Activated naive CD4-positive, alpha-beta T cell treated with anti-CD3 and anti-CD28 coated beads for 36 hours (primary cell): ENCODE measurements around the gene CD2BP2. TPM values are rescaled to one million over a fixed set of nuclear protein-coding genes. Genes with fewer than 3 reads are reported as not detected.

Source experiments
- CTCF ChIA-PET: fragments of 350-600 bp; sonication (Branson Sonifier 250); formaldehyde crosslinking; loops from one replicate; lab custom pipeline; 2021; ENCODE audit warnings: antibody characterized with exemption; lab: Charles Lee
- DNase-seq: peaks from one replicate; pipeline ENCODE4 v3.0.0-alpha.2; 2020
- H3K27ac Mint-ChIP-seq: one replicate; pipeline ENCODE4 v1.8.0; 2021; ENCODE audit warnings: mild to moderate bottlenecking, mixed read lengths
- H3K27me3 Mint-ChIP-seq: one replicate; pipeline ENCODE4 v1.8.0; 2021; ENCODE audit warnings: low read depth, mixed read lengths
- H3K36me3 Mint-ChIP-seq: one replicate; pipeline ENCODE4 v1.8.0; 2021; ENCODE audit warnings: low read depth, mixed read lengths
- H3K4me1 Mint-ChIP-seq: one replicate; pipeline ENCODE4 v1.8.0; 2021; ENCODE audit warnings: low read depth, mixed read lengths
- H3K4me3 Mint-ChIP-seq: one replicate; pipeline ENCODE4 v1.8.0; 2021; ENCODE audit warnings: mild to moderate bottlenecking, moderate library complexity, mixed read lengths
- H3K9me3 Mint-ChIP-seq: one replicate; pipeline ENCODE4 v1.8.0; 2021; ENCODE audit warnings: mixed read lengths
- intact Hi-C: fragments of 100-400 bp; cut with micrococcal nuclease; formaldehyde crosslinking; loops from one replicate; pipeline ENCODE4 v1.15.1; 2023
- total RNA-seq, 2 experiments: library from RNA; stranded (reverse); gene quantifications; one replicate each; pipeline ENCODE4 v1.2.3, GENCODE V29; 2021

The CD2BP2 gene
- total RNA-seq, 2 experiments from 2014 or later = 39.2 to 41.4 TPM

- CTCF ChIA-PET = interaction anchor here (1.1 kb wide), 1 partner anchor 32 kb away, joined by 3 read pairs; no protein-coding TSS in a partner anchor
- Mint-ChIP-seq H3K27me3 (no peaks in the 10 kb centered on the region), H3K4me3 (peak overlapping the region; percentile 99), H3K36me3 (peaks cover 25% of the 10 kb centered on the region), H3K9me3 (no peaks in the 10 kb centered on the region), H3K27ac (peak overlapping the region; percentile 99), H3K4me1 (peaks cover 37% of the 10 kb centered on the region)
- intact Hi-C loops = loop anchor here (5.0 to 10.0 kb wide), 2 partner anchors 95 to 548 kb away; partner anchors contain the start of genes FBXL19 and ITGAL
- no peak for DNase-seq
These were observed 22.1 kb upstream of the CD2BP2 start for GRCh38 chr16:30377050-30377811.

- H3K27ac Mint-ChIP-seq = peak overlapping the region; percentile 99
- H3K4me3 Mint-ChIP-seq = no peak overlapping the region
- no peak for DNase-seq
- no peaks in the 10 kb centered on the region for H3K27me3 Mint-ChIP-seq
- peaks cover 25% of the 10 kb centered on the region for H3K36me3 Mint-ChIP-seq
- CTCF ChIA-PET = no interaction called here
- H3K9me3 Mint-ChIP-seq = no peaks in the 10 kb centered on the region
- intact Hi-C loops = loop anchor here (5.0 to 10.0 kb wide), 2 partner anchors 96 to 548 kb away; partner anchors contain the start of genes FBXL19 and ITGAL
- H3K4me1 Mint-ChIP-seq = peaks cover 40% of the 10 kb centered on the region
These were observed 21.4 kb upstream of the CD2BP2 start for GRCh38 chr16:30376461-30376902.

DNA sequence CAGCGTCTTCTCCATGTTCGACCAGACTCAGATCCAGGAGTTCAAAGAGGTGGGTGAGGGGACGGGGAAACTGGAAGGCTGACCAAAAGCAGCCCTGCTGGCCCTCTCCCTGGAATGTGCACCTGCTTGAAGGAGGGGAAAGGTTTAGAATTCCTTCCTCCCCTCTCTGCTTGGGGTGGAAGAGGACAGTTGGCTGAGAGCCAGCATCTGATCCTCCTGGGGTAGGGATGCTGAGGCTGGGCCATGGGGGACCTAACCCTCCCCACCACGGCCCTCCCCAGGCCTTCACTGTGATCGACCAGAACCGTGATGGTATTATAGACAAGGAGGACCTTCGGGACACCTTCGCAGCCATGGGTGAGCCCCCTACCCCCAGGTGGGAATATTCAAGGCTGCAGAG is 20.8 kb upstream of the CD2BP2 start:
- DNase-seq = no peak
- Mint-ChIP-seq H3K9me3 (no peaks in the 10 kb centered on the region), H3K4me3 (no peak overlapping the region), H3K27ac (peak overlapping the region; percentile 99), H3K36me3 (peaks cover 21% of the 10 kb centered on the region), H3K27me3 (no peaks in the 10 kb centered on the region), H3K4me1 (peaks cover 40% of the 10 kb centered on the region)
- CTCF ChIA-PET = no interaction called here
- intact Hi-C loops = loop anchor here (5.0 to 10.0 kb wide), 2 partner anchors 96 to 549 kb away; partner anchors contain the start of genes FBXL19 and ITGAL

DNA sequence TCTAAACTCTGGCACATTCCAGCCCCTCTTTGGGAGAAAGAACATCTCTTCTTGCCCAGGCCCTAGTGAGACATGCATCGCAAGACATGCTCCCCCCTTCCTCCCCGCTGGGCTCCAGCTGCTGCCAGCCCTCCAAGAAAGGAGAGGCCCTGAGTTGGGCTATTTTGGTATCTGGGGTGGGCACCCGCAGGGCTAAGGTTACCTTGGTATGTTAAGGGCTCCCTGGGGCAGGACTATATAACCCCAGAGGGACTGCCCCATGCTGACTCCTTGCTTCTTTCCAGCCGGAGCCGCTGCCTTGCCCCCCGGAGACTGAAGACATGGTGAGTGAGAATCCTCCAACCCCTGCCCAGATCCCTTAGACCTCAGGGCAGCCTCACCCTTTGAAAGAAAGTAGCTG is 19.4 kb upstream of the CD2BP2 start, which contains the start of gene MYL11:
MYL11 (plus strand) TSS at position 265 of the 400 bp plus-strand sequence; CDS start at position 321, 56 bp downstream.
- H3K4me1 Mint-ChIP-seq = peaks cover 30% of the 10 kb centered on the region
- intact Hi-C loops = loop anchor here (5.0 to 10.0 kb wide), 2 partner anchors 550 to 552 kb away; partner anchors contain the start of genes FBXL19 and MVP
- no peaks in the 10 kb centered on the region for H3K9me3 Mint-ChIP-seq
- DNase-seq = no peak
- no peaks in the 10 kb centered on the region for H3K27me3 Mint-ChIP-seq
- H3K27ac Mint-ChIP-seq = peak within 1 kb of the TSS; percentile 99
- H3K4me3 Mint-ChIP-seq = no peak within 1 kb of the TSS
- H3K36me3 Mint-ChIP-seq = peaks cover 12% of the 10 kb centered on the region
- CTCF ChIA-PET = no interaction called here

DNA sequence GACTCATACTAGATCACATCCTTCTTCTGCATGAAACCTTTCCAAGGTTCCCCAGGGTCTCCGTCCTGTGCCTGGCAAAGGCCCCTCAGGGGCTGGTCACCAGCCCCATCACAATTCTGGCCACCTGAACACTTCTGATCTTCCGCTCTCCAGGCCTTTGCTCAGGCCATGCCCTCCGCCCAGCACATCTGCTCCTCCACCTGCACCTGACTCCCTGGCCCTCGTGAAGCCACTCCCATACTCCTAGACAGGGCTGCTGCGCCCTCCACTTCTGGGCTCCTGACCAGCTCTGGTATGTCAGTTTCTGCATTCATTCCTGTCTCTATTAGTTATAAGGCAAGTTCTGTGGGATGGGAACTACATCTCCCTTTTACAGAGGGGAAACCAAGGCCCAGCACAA is 17.6 kb upstream of the CD2BP2 start:
- intact Hi-C loops = loop anchor here (5.0 to 10.0 kb wide), 2 partner anchors 550 to 552 kb away; partner anchors contain the start of genes FBXL19 and MVP
- H3K36me3 Mint-ChIP-seq = peaks cover 4% of the 10 kb centered on the region

DNA sequence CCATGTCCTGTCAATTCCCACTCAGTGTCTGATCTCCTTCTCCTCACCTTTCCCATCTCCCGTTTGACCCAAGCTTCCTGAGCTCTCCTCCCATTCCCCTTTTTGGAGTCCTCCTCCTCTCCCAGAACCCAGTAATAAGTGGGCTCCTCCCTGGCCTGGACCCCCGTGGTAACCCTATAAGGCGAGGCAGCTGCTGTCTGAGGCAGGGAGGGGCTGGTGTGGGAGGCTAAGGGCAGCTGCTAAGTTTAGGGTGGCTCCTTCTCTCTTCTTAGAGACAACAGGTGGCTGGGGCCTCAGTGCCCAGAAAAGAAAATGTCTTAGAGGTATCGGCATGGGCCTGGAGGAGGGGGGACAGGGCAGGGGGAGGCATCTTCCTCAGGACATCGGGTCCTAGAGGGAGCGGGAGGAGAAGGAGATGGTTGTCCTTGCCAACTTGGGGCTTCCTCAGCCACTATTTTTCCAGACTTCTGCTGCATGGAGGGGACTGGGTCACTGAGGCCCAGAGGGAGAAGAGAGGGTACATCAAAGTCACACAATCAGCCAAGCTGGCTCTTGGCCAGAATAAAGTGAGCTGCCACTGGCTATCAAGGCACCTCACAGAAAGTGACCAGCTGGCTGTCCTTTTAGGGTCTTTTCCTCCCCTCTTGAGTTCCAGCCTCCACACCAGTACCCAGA is 17.1 kb upstream of the CD2BP2 start:
- H3K36me3 Mint-ChIP-seq = peaks cover 6% of the 10 kb centered on the region

More for the DNA sequence above, 17.6 kb upstream of the CD2BP2 start:
- CTCF ChIA-PET = interaction anchor here (2.7 kb wide), 1 partner anchor 37 kb away, joined by 10 read pairs; no protein-coding TSS in a partner anchor
- no peak overlapping the region for H3K27ac Mint-ChIP-seq
- H3K4me1 Mint-ChIP-seq = peaks cover 29% of the 10 kb centered on the region
- no peaks in the 10 kb centered on the region for H3K27me3 Mint-ChIP-seq
- no peak for DNase-seq
- no peaks in the 10 kb centered on the region for H3K9me3 Mint-ChIP-seq
- no peak overlapping the region for H3K4me3 Mint-ChIP-seq

GRCh38 chr16:30371248-30371816 is 16.2 kb upstream of the CD2BP2 start:
- Mint-ChIP-seq H3K9me3 (no peaks in the 10 kb centered on the region), H3K4me3 (peak overlapping the region; percentile 91), H3K36me3 (peaks cover 11% of the 10 kb centered on the region), H3K27me3 (no peaks in the 10 kb centered on the region), H3K27ac (peak overlapping the region; percentile 98), H3K4me1 (peaks cover 38% of the 10 kb centered on the region)
- DNase-seq = no peak
- CTCF ChIA-PET = interaction anchor here (0.6 to 2.7 kb wide), 8 partner anchors 11 to 259 kb away, joined by 3 to 10 read pairs (median 5); partner anchors contain the start of genes SEPTIN1 and ZNF771
- intact Hi-C loops = loop anchor here (1.0 to 10.0 kb wide), 6 partner anchors 164 to 553 kb away; partner anchors contain the start of genes ALDOA, FBRS, FBXL19 and MVP

More for the DNA sequence above, 17.1 kb upstream of the CD2BP2 start:
- H3K27ac Mint-ChIP-seq = peak overlapping the region; percentile 98
- no peaks in the 10 kb centered on the region for H3K27me3 Mint-ChIP-seq
- intact Hi-C loops = loop anchor here (5.0 to 10.0 kb wide), 2 partner anchors 550 to 553 kb away; partner anchors contain the start of genes FBXL19 and MVP
- DNase-seq = no peak
- CTCF ChIA-PET = interaction anchor here (0.6 to 2.7 kb wide), 5 partner anchors 11 to 86 kb away, joined by 3 to 10 read pairs (median 6); partner anchors contain the start of genes SEPTIN1 and ZNF771
- no peaks in the 10 kb centered on the region for H3K9me3 Mint-ChIP-seq
- peaks cover 32% of the 10 kb centered on the region for H3K4me1 Mint-ChIP-seq
- peak overlapping the region; percentile 91 for H3K4me3 Mint-ChIP-seq

- H3K27me3 Mint-ChIP-seq = no peaks in the 10 kb centered on the region
- peaks cover 12% of the 10 kb centered on the region for H3K36me3 Mint-ChIP-seq
- H3K27ac Mint-ChIP-seq = peak within 1 kb of the TSS; percentile 98
- H3K9me3 Mint-ChIP-seq = no peaks in the 10 kb centered on the region
- H3K4me3 Mint-ChIP-seq = peak within 1 kb of the TSS; percentile 94
- intact Hi-C loops = loop anchor here (1.0 to 10.0 kb wide), 13 partner anchors 8 to 554 kb away; partner anchors contain the start of genes ALDOA, CD2BP2, FBRS and FBXL19
- H3K4me1 Mint-ChIP-seq = peaks cover 40% of the 10 kb centered on the region
- peak; percentile 100 for DNase-seq
- CTCF ChIA-PET = interaction anchor here (0.8 to 2.7 kb wide), 7 partner anchors 13 to 258 kb away, joined by 3 to 10 read pairs (median 6); partner anchors contain the start of genes SEPTIN1 and ZNF771
These were observed 15.5 kb upstream of the CD2BP2 start, which contains the start of gene TBC1D10B for GRCh38 chr16:30370456-30371247. TBC1D10B (minus strand) TSS chr16:30370494; CDS start chr16:30370183, 311 bp downstream.

DNA sequence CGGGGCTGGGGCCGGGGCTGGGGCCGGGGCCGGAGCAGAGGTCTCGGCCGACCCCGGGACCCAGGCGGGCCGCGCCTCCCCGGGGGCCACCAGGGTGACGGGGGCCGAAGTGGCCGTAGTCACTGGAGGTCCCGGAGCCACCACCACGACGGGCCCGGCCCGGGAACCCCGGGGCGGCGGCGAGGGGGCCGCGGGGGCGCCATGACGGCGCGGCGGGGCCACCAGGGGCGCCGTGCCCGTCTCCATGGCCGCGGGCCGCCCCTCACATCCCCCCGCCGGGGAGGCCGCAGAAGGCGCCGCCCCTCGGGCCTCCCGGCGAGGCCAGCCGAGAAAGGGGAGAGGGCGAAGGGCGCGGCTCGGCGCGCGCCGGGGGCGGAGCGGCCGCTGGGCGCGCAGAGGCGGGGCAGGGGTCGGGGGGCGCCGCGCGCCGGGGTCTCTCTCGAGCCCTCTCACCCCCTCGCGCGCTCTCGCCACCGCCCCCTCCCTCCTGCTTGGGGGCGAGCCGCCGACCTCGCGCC is 14.9 kb upstream of the CD2BP2 start:
- H3K27me3 Mint-ChIP-seq = no peaks in the 10 kb centered on the region
- no peaks in the 10 kb centered on the region for H3K9me3 Mint-ChIP-seq
- CTCF ChIA-PET = interaction anchor here (1.0 to 1.6 kb wide), 3 partner anchors 13 to 40 kb away, joined by 5 to 9 read pairs (median 6); partner anchors contain the start of gene SEPTIN1
- no peak for DNase-seq
- no peak overlapping the region for H3K27ac Mint-ChIP-seq
- intact Hi-C loops = loop anchor here (1.0 to 10.0 kb wide), 12 partner anchors 8 to 555 kb away; partner anchors contain the start of genes ALDOA, CD2BP2, FBRS and FBXL19
- H3K36me3 Mint-ChIP-seq = peaks cover 16% of the 10 kb centered on the region
- H3K4me3 Mint-ChIP-seq = peak overlapping the region; percentile 94
- H3K4me1 Mint-ChIP-seq = peaks cover 45% of the 10 kb centered on the region

GRCh38 chr16:30369091-30369937 is 14.2 kb upstream of the CD2BP2 start:
- no peaks in the 10 kb centered on the region for H3K27me3 Mint-ChIP-seq
- peak overlapping the region; percentile 94 for H3K4me3 Mint-ChIP-seq
- intact Hi-C loops = no loop called here
- peak overlapping the region; percentile 72 for H3K27ac Mint-ChIP-seq
- DNase-seq = no peak
- peaks cover 18% of the 10 kb centered on the region for H3K36me3 Mint-ChIP-seq
- CTCF ChIA-PET = interaction anchor here (0.6 to 1.6 kb wide), 5 partner anchors 14 to 177 kb away, joined by 3 to 6 read pairs (median 5); partner anchors contain the start of gene SEPTIN1
- H3K9me3 Mint-ChIP-seq = no peaks in the 10 kb centered on the region
- peaks cover 46% of the 10 kb centered on the region for H3K4me1 Mint-ChIP-seq
